Measurements from ENCODE around the gene SLC16A6.

DNA sequence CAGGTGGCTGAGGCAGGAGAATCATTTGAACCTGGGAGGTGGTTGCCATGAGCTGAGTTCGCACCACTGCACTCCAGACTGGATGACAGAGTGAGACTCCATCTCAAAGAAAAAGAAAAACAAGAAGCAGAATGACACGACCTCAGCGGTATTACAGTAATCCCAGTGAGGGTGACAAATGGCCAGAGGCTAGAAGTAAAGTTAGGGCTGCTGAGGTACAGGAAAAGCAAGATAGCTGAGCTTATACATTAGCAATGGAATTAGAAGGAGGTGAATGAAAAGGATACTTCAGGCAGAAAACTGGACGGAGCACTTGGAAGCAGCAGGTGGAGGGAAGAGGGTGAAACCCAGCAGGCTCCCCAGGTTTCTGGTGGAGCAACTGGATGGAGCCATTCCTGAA lies 69.1 kb downstream of the SLC16A6 start:
- no peak for TF ChIP-seq RFX5 (IDR thresholded peaks at IDR 0.05; ENCODE audit: low read length)
- TF ChIP-seq, protein P1, sequence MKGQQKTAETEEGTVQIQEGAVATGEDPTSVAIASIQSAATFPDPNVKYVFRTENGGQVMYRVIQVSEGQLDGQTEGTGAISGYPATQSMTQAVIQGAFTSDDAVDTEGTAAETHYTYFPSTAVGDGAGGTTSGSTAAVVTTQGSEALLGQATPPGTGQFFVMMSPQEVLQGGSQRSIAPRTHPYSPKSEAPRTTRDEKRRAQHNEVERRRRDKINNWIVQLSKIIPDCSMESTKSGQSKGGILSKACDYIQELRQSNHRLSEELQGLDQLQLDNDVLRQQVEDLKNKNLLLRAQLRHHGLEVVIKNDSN (IDR thresholded peaks at IDR 0.05; ENCODE audit: borderline replicate concordance, low read depth) = no peak
- no peak for TF ChIP-seq CTCF (IDR thresholded peaks at IDR 0.05)
- no peak for TF ChIP-seq POLR2AphosphoS5 (IDR thresholded peaks at IDR 0.05; ENCODE audit: low read depth, low read length)
- TF ChIP-seq EP300 (IDR thresholded peaks at IDR 0.05; ENCODE audit: borderline replicate concordance in 1 of 2, low read depth in 1 of 2, low read length in 1 of 2) = no peak
- no peak for TF ChIP-seq RCOR1 (IDR thresholded peaks at IDR 0.05; ENCODE audit: low read length)
- TF ChIP-seq FOXJ3 (CRISPR knock-in tag; IDR thresholded peaks at IDR 0.05) = no peak
